ENCODE measurements around the gene WFDC12.

The WFDC12 gene

GRCh38 chr20:45136911-45137310, 12.6 kb upstream of the WFDC12 start:
- no peak for TF ChIP-seq YY1 (IDR thresholded peaks at IDR 0.05; ENCODE audit: low read depth)
- TF ChIP-seq EP300 (IDR thresholded peaks at IDR 0.05; ENCODE audit: borderline replicate concordance), result no peak
- TF ChIP-seq RAD21 (IDR thresholded peaks at IDR 0.05; ENCODE audit: low read depth), result no peak
- TF ChIP-seq TAF1 (IDR thresholded peaks at IDR 0.05; ENCODE audit: low read depth), result no peak
- no peak for TF ChIP-seq ZBTB7A (IDR thresholded peaks at IDR 0.05; ENCODE audit: low read depth)
- TF ChIP-seq USF1 (IDR thresholded peaks at IDR 0.05), result no peak
- no peak for TF ChIP-seq FOXM1 (IDR thresholded peaks at IDR 0.05; ENCODE audit: borderline replicate concordance, low read depth)
- no peak for TF ChIP-seq CREB1 (IDR thresholded peaks at IDR 0.05; ENCODE audit: low read depth)
- TF ChIP-seq NFIC (IDR thresholded peaks at IDR 0.05), result no peak

- TF ChIP-seq CEBPB (IDR thresholded peaks at IDR 0.05) (no peak), USF1 (IDR thresholded peaks at IDR 0.05) (peak; percentile 47; the same call in 1 of the 2 replicates)
Observed at GRCh38 chr20:45128099-45128498, 3.8 kb upstream of the WFDC12 start.

- TF ChIP-seq TEAD4 (IDR thresholded peaks at IDR 0.05) (no peak), EGR1 (IDR thresholded peaks at IDR 0.05) (no peak), RAD21 (IDR thresholded peaks at IDR 0.05; ENCODE audit: low read depth) (no peak), TCF12 (IDR thresholded peaks at IDR 0.05; ENCODE audit: low read depth) (no peak), YY1 (IDR thresholded peaks at IDR 0.05; ENCODE audit: low read depth) (no peak), FOXM1 (IDR thresholded peaks at IDR 0.05; ENCODE audit: borderline replicate concordance, low read depth) (no peak)
Observed at GRCh38 chr20:45121388-45121787, 2.9 kb downstream of the WFDC12 start.

GRCh38 chr20:45119556-45120266, 4.6 kb downstream of the WFDC12 start:
- TF ChIP-seq CREB1 (IDR thresholded peaks at IDR 0.05; ENCODE audit: low read depth) (no peak), CEBPB (IDR thresholded peaks at IDR 0.05) (no peak), TEAD4 (IDR thresholded peaks at IDR 0.05) (no peak), MAX (IDR thresholded peaks at IDR 0.05) (no peak), ZBTB7A (IDR thresholded peaks at IDR 0.05; ENCODE audit: low read depth) (no peak), EGR1 (IDR thresholded peaks at IDR 0.05) (no peak), FOXM1 (IDR thresholded peaks at IDR 0.05; ENCODE audit: borderline replicate concordance, low read depth) (no peak), USF1 (IDR thresholded peaks at IDR 0.05) (no peak), NFIC (IDR thresholded peaks at IDR 0.05) (no peak)

GRCh38 chr20:45118028-45118427, 6.2 kb downstream of the WFDC12 start:
- TF ChIP-seq NFIC (IDR thresholded peaks at IDR 0.05) (no peak), MAX (IDR thresholded peaks at IDR 0.05) (no peak), USF1 (IDR thresholded peaks at IDR 0.05) (no peak), CREB1 (IDR thresholded peaks at IDR 0.05; ENCODE audit: low read depth) (no peak), FOXM1 (IDR thresholded peaks at IDR 0.05; ENCODE audit: borderline replicate concordance, low read depth) (no peak), REST (IDR thresholded peaks at IDR 0.05; ENCODE audit: low read depth) (no peak), EP300 (IDR thresholded peaks at IDR 0.05; ENCODE audit: borderline replicate concordance) (no peak), TCF12 (IDR thresholded peaks at IDR 0.05; ENCODE audit: low read depth) (no peak), TEAD4 (IDR thresholded peaks at IDR 0.05) (no peak), TAF1 (IDR thresholded peaks at IDR 0.05; ENCODE audit: low read depth) (no peak), ZBTB7A (IDR thresholded peaks at IDR 0.05; ENCODE audit: low read depth) (no peak), EGR1 (IDR thresholded peaks at IDR 0.05) (no peak), RAD21 (IDR thresholded peaks at IDR 0.05; ENCODE audit: low read depth) (no peak), YY1 (IDR thresholded peaks at IDR 0.05; ENCODE audit: low read depth) (no peak), CEBPB (IDR thresholded peaks at IDR 0.05) (no peak)

- TF ChIP-seq TCF12 (IDR thresholded peaks at IDR 0.05; ENCODE audit: low read depth), result no peak
- no peak for TF ChIP-seq MAX (IDR thresholded peaks at IDR 0.05)
- TF ChIP-seq RAD21 (IDR thresholded peaks at IDR 0.05; ENCODE audit: low read depth), result no peak
- no peak for TF ChIP-seq YY1 (IDR thresholded peaks at IDR 0.05; ENCODE audit: low read depth)
- no peak for TF ChIP-seq USF1 (IDR thresholded peaks at IDR 0.05)
- no peak for TF ChIP-seq TAF1 (IDR thresholded peaks at IDR 0.05; ENCODE audit: low read depth)
- TF ChIP-seq CREB1 (IDR thresholded peaks at IDR 0.05; ENCODE audit: low read depth), result no peak
- TF ChIP-seq REST (IDR thresholded peaks at IDR 0.05; ENCODE audit: low read depth), result no peak
- no peak for TF ChIP-seq EP300 (IDR thresholded peaks at IDR 0.05; ENCODE audit: borderline replicate concordance)
- TF ChIP-seq CEBPB (IDR thresholded peaks at IDR 0.05), result no peak
- TF ChIP-seq EGR1 (IDR thresholded peaks at IDR 0.05), result no peak
- TF ChIP-seq TEAD4 (IDR thresholded peaks at IDR 0.05), result no peak
Observed at GRCh38 chr20:45117581-45117980, 6.7 kb downstream of the WFDC12 start.

All from Ishikawa (cell line).